Measurements from ENCODE around the gene SRGAP2C.

GRCh38 chr1:121417325-121417923, 232.6 kb downstream of the SRGAP2C start:
- TF ChIP-seq TAF1 (conservative IDR thresholded peaks at IDR 0.05) = no peak
- TF ChIP-seq FOXA1 (IDR thresholded peaks at IDR 0.05) = no peak
- no peak for TF ChIP-seq CTCF (IDR thresholded peaks at IDR 0.05; ENCODE audit: low read depth, low read length, missing input control)
- no peak for TF ChIP-seq YY1 (IDR thresholded peaks at IDR 0.05)
- TF ChIP-seq GABPA (IDR thresholded peaks at IDR 0.05 in 1 of 2, conservative IDR thresholded peaks at IDR 0.05 in 1 of 2) = no peak
- no peak for TF ChIP-seq REST (IDR thresholded peaks at IDR 0.05)
- no peak for TF ChIP-seq JUND (IDR thresholded peaks at IDR 0.05)
- no peak for TF ChIP-seq RAD21 (IDR thresholded peaks at IDR 0.05)
- no peak for TF ChIP-seq ATF3 (IDR thresholded peaks at IDR 0.05)
